Endometrium (tissue), 2 donors: ENCODE data around the gene WFIKKN2.
"Not testable (repeated sequence)": the region's sequence is repeated elsewhere in the genome, so short reads cannot be mapped to it uniquely, and the experiment has no call there.

Experiments used
- FAIRE-seq: peaks from 2 replicates; lab custom pipeline; 2012; peaks lifted over from hg19 to GRCh38; lab: Jason Lieb, UNC
- donor health status: control.
- donor health status: control.

The WFIKKN2 gene, protein sequence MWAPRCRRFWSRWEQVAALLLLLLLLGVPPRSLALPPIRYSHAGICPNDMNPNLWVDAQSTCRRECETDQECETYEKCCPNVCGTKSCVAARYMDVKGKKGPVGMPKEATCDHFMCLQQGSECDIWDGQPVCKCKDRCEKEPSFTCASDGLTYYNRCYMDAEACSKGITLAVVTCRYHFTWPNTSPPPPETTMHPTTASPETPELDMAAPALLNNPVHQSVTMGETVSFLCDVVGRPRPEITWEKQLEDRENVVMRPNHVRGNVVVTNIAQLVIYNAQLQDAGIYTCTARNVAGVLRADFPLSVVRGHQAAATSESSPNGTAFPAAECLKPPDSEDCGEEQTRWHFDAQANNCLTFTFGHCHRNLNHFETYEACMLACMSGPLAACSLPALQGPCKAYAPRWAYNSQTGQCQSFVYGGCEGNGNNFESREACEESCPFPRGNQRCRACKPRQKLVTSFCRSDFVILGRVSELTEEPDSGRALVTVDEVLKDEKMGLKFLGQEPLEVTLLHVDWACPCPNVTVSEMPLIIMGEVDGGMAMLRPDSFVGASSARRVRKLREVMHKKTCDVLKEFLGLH

DNA sequence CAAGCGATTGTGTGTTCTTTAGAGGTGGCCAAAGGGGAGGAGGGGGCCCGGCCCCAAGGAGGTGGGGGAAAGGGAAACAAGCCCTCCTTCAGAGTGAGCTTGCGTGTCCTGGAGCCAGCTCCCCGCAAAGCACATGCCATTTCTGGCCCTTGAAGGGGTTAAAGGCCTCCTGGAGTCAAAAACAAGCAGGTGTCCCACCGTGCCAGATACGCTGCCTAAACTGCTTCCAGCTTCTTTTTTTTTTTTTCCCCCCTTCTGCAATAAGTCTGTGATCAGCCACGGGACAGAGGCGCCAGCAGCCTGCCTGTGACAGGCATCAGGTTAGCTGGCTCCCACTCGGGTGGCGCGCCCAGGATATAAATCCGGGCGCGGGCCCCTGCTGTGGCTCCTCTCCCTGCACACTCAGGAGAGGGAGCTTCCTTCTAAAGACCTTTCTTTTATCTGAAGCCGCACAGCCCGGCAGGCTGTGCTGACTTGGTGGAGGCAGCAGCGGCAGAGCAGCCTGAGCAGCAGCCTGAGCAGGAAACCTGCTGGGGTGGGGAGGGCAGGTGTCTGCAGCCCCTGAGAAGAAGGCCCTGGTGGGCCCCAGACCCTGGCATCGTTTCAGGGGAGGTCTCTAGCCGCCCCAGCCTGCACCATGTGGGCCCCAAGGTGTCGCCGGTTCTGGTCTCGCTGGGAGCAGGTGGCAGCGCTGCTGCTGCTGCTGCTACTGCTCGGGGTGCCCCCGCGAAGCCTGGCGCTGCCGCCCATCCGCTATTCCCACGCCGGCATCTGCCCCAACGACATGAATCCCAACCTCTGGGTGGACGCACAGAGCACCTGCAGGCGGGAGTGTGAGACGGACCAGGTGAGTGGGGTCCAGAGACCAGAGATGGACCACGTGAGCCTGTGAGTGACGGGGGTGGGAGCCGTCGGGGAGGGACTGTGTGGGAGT is at the start of gene WFIKKN2:
TSS of gene WFIKKN2 (plus strand) at position 286 of the 934 bp plus-strand sequence. CDS start at position 638, 352 bp downstream.
- no peak for FAIRE-seq

DNA sequence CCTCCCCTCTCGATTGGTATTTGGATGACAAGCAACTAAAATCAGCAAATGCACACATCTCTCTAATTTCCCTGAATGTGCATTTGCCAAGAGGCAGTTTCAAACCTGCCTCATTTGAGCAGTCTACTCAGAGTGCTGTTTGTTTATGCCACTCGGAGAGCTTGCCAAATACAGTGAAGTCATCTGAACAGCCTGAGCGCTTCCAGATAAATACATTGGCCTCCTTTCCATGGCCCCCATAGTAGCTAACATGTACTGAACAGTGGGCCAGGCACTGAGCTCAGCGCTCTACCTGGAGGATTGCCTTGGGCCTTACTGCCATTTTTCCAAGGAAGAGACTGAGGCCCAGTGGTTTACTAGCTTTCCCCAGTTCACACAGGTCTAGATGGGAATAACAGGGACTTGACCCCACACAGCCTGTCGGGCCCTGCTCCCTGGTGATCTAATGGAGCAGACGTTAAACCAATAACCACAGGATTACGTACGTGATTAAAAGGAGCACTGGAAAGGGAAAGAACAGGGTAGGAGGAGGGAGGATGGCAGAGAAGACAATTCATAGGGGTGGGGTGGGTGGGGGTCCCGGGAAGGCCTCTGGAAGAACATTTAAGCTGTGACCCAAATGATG is 49.3 kb upstream of the WFIKKN2 start:
- no peak for FAIRE-seq

DNA sequence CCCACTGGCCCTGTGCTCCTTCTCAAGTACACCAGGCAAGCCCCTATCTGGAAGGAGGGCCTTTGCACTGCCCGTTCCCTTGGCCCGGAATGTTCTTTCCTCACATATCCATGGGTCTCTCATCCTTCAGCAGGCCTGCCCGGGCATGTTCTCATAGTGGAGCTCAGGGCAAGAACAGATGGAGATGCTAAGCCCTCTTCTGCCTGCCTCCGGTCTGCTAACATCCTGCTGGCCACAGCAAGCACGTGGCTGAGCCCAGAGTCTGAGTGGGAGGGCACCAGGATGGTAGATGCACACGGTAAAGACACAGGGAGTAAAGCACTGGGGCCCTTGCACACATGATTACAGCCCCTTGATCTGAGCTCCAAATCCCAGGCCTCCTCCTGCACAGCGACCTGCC is 48.3 kb upstream of the WFIKKN2 start:
- FAIRE-seq, result no peak

DNA sequence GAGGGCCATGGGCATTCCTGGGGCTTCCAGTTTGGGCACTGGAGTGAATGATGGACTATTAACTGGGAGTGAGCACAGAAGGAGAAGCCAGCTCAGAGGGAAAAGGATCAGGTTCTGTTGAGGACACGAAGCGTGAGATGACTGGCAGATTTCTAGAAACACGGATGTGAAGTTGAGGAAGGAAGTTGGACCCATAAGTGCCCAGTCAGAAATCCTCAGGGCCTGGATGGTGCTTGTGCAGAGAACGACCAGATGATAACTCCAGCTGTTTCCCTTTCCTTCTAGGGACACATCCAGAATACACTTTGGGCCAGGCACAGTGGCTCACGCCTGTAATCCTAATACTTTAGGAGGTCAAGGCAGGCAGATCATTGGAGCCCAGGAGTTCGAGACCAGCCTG is 44.8 kb upstream of the WFIKKN2 start:
- no peak for FAIRE-seq

DNA sequence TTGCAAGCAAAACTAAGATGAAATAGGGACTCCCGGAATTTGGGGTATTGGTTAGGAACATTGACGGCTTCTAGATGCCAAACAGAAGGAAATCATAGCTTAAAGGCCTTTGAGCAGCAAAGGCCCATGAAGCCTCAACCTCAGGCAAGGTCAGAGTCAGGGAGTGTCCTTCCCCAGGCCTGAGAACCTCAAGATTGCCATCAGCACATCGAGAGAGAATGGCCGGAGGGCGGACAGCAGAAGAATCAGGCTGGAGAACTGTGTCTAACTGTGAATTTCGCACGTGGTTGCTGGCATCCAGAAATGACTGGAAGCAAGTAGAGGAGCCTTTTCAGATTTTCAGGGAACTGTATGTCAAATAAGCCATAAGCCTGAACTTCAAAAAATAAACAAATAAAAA is 43.3 kb upstream of the WFIKKN2 start:
- no peak for FAIRE-seq

DNA sequence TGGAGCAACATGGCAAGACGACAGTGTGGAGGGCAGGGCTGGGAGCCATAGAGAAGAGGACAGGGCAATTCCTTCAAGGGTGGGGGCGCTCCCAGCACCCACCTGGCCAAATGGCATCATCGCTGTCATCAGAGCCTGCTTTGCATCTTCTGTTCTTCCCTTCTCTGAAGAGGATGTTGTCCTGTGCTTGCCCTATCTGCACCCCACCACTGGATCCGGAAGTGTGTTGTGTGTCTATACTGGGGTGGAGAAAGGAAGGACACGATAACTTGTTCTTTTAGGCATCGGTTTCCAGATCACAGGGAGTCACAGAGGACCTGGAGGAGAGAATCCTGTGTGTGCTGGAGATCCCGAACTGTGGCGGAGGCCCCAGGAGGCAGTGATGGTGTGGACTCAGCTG is 42.4 kb upstream of the WFIKKN2 start:
- no peak for FAIRE-seq

DNA sequence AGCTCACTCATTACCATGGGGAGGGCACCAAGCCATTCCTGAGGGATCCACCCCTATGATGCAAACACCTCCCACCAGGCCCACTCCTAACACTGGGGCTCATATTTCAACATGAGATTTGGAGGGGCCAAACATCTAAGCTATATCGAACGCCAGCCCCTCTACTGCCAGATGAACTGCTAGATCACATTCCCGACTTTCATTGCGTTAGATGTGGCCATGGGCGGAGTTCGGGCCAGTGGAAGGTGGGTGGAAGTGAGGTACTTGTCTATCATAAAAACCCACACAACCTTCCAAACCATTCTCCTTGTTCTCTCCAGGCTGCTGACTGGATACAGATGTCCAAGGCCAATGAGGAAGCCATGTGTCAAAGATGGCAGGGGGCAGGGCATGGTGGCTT is 41.0 kb upstream of the WFIKKN2 start:
- no peak for FAIRE-seq

DNA sequence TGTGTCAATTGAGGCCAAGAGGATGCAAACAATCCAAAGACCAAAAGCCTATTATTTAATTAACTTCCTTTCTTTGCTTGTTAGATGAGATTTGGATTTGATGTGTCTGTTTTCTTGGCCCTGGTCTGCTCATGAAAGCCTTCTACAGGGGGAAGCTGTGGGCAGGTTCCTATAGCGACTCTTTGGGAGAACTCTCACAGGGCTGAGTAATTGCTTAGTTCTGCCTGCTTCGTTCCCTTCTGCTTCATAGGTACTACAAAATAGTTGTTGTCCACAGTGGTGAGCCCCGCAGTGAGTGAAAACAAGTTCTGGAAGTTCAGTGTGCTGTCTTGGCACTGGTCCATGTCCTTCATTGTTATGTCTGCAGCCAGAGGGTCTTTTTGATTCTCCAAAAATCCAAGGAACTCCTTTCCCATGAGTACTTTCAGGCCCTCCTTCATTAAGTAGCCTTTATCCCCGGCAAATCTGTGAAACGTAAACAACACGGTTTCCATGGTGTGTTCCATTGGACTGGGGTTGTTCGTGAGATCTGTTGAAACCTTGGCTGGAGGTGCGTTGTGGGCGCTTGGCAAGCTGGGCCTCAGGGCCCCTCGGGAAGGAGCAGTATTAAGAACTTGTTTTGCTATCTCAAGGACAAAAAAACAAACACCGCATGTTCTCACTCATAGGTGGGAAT is 38.1 kb upstream of the WFIKKN2 start:
- no peak for FAIRE-seq

DNA sequence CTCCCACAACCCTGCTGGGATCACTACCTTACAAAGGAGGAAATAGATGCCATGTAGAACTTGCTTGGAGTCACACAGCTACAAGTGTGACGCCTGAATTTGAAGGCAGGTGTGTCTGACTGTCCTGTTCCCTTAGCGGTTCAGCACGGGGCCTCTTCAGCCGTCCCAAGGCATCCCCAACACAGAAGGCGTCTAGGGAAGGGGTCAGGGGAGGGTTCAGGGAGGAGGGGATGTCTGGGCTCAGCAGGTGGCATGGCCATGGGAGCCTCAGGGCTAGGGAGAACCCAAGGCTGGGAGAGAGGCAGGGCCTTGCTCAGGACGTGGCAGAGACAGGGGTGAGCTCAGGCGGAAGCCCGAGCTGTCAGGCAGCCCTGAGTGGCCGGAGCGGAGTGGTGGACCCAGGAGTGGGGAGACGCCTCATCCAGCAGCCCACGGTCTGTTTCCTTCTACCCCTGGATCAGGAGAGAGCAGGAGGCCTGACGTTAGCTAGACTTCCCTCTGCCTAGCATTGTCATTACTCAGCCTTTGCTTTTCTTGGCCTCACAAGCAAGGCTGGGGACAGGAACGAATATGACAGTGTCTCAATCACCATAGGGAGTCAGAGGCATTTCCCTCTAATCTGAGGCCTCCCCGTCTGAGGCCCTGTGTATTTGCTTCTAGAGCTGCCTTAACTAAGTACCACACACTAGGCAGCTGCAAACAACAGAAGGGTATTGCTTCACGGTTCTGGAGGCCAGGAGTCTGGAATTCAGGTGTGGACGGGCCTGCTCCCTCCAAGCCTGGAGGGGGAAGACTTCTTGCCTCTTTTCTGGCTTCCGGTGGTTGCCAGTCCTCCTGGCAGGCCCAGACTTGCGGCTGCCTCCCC is 36.7 kb upstream of the WFIKKN2 start:
- FAIRE-seq, result no peak

DNA sequence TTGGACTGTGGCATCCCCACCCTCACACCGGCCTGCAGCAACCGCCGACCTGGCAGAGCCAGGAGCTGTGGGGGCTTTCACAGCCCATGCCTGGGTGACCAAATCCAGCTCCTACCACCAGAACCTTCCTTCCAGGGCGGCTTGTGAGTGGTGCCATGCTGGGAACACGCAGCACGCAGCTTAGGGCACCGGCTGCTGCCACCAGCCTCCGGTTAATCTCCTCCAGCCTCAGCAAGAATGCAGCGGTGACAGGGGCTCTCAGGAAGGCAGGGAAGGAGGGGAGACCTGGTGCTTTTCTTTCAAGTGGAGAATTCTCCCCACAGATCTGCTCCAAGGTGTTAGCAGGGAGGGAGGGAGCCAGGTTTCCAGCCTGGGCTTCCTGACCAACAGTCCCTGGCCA is 35.8 kb upstream of the WFIKKN2 start:
- FAIRE-seq, result no peak

DNA sequence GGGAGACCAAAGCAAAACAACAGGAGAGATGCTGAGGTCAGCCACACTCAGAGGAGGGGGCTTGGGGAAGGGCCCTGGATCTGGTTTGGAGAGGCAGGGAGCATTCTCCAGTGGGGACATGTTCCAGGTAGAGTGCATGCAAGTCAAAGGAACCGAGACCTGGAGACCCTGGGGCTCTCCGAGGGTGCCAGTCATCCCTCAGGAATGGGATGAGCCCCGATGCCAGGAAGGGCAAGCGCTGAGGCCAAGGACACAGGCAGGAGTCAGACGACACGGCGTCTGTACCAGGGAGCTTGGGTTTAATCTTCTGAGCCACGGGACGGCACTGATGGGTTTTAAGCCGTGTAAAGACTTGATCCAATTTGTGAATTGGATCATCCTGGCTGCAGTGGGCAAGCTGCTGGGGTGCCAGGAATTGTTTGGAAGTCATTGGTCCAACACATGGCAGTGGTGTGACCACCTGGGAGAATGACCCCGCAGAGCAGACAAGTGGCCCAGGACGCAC is 35.1 kb upstream of the WFIKKN2 start:
- FAIRE-seq, result no peak

DNA sequence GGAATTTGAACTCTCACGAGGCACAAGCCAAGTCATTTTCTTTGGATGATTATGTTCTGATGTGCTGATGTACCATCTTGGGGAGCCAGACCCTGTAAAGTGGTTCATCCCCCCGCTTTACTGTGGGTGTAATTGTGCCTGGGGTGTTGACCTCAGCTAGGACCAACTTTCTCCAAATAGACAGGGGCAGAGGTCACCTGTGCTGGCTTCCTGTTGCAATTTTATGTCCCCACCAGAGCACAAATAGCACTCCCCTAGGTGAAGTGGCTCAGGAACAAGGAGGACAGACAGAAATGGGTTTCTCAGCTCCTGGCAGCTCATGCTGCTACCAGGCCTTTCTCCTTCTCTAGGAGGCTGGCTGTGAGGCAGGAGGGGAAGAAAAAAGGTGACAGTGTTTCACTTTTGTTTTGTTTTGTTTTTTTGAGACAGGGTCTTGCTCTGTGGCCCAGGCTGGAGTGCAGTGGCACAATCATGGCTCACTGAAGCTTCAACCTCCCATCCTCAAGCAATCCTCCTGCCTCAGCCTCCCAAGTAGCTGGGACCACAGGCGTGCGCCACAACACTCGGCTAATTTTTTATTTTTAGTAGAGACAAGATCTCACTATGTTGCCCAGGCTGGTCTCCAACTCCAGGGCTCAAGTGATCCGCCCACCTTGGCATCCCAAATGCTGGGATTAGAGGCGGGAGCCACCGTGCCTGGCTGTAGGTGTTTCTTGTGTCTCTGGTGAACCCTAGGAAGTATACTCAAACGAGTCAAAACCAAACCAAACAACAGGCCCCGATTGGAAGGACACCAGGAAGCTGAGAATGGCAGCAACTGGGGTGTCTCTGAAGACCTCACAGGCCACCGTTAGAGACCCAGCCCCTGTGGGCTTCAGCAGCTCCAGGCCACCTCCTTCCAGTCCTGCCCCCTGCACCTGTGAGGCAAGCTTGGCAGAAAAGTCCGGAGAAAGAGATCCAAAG is 32.5 kb upstream of the WFIKKN2 start:
- FAIRE-seq, result no peak

DNA sequence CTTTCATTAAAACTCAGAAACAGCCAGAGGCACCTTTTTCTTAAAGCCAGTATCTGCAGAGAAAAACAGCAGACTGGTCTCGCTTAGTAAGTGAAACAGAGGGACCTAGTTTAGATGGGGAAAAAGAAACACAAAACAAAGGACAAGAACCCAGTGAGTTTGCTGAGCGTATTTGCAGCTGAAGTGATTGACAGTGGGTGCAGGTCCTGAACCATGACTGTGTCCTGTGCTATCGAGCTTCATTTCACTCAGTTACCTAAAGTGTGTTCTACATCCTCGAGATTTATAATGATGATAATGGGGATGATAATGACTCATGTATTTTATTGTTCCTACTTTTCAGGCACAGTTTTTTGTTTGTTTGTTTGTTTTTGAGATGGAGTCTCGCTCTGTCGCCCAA is 31.7 kb upstream of the WFIKKN2 start:
- FAIRE-seq, result no peak

DNA sequence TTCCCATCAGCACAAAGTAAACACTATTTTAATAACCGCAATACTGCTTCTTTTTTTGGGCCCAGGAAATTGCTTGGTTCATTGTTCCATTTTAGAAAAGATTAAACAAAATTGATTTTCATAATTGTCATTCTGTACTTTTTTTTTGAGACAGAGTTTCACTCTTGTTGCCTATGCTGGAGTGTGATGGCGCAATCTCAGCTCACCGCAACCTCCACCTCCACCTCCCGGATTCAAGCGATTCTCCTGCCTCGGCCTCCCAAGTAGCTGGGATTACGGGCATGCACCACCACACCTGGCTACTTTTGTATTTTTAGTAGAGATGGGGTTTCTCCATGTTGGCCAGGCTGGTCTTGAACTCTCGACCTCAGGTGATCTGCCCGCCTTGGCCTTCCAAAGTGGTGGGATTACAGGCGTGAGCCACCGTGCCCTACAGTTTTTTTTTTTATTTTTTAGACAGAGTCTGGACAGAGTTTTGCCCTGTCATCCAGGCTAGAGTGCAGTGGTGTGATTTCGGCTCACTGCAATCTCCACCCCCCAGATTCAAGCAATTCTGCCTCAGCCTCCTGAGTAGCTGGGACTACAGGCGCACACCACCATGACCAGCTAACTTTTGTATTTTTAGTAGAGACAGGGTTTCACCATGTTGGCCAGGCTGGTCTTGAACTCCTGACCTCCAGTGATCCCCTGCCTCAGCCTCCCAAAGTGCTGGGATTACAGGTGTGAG is 30.5 kb upstream of the WFIKKN2 start:
- FAIRE-seq, result not testable (repeated sequence)

DNA sequence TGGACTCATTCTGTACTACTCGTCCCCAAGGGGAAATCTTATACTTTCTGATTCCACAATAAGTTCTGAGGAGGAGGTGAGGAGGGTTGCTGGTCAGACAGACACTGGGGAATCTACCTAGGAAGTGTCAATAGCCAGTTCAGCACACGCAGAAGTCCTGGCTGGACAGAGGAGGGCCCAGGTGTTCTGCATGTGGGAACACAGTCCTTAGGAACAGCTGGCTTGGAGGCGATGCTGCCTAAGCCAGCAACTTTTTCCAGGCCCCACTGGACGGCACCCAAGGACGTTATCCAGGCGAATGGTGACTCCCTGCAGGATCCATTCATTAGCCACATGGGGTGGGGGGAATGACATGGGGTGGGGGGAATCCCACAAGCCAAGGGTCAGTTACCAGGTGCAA is 29.9 kb upstream of the WFIKKN2 start:
- FAIRE-seq, result no peak

DNA sequence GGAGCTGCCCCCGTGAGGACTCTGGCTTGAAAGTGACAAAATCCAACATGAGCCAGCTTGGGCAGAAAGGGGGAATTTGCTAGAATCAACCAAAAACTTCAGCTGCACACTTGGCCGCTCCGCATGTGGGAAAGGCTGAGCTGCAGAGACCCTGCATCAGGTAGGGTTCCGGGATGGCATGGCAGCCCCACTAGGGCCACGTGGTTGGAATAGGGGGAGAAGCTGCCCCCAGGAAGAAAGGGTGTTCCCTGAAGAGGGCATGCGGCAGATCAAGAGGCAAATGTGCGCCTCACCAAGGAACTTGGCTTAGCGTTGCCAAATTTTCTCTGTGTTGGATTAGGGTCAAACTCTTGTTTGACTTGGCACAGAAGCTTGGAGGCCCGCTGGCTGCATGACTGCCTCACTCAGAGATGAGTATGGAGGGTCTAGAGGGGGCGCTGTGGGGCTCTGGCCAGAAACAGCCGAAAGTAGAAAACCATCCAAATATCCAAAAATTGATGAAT is 29.2 kb upstream of the WFIKKN2 start:
- no peak for FAIRE-seq

DNA sequence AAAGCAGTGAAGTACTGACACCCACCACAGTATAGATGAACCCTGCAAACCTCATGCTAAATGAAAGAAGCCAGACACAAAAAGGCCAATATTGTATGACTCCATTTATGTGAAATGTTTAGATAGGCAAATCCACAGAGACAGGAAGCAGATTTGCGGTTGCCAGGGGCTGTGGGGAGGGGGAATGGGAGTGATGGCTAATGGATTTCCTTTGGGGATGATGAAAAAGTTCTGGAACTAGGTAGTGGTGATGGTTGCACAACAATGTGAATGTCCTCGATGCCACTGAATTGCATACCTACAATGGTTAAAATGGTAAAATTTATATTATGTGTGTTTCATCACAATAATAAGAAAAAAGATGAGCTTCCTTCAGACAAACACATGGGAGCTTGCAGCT is 28.4 kb upstream of the WFIKKN2 start:
- no peak for FAIRE-seq

DNA sequence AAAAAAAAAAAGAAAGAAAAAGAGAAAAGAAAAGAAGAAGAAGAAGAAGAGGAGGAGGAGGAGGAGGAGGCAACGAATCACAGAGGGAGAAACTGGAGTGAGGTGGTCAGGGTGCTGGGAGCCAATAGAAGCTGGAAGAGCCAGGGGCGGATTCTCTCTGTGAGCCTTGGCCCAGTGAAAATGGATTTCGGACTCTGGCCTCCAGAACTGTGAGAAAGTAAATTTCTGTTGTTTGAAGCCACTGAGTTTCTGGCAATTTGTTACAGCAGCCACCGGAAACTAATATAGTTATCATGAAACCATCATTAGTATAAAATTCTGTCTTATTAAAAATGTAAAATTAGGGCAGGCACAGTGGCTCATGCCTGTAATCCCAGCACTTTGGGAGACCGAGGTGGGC is 27.7 kb upstream of the WFIKKN2 start:
- no peak for FAIRE-seq

DNA sequence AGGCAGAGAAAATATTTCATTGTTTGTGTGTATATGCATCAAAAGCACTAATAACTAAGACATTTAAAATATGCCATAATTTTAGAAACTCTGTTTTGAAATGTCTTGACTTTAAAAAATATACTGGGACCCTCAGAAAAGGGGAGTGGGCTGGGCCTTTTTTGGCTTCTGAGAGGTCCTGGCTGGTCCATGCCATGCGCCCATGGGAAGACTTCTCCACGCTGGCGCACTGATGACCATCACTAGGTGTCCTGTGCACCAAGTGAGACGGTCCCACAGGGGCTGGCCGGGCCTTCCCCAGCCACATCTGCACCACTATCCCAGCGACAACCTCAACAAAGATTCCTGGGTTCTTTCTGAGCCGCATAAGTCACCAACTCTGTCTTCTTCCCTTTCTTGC is 27.0 kb upstream of the WFIKKN2 start:
- FAIRE-seq, result no peak
